OCI-LY7 (cell line): ENCODE data around the gene SPNS1. TPM values are rescaled to one million over a fixed set of nuclear protein-coding genes. Genes with fewer than 3 reads are reported as not detected.

Experiments
- BruUV-seq: library from RNA; stranded (reverse); fragments of 400-500 nt; replicated peaks from 2 replicates; lab custom pipeline; 2021; lab: Mats Ljungman, UMichigan
- CTCF ChIA-PET: fragments of 300-600 bp; sonication (Branson Sonifier 250); formaldehyde crosslinking; loops from one replicate; lab custom pipeline; 2022; ENCODE audit warnings: antibody characterized with exemption; ENCODE audit not compliant: unreplicated experiment; lab: Charles Lee
- POLR2A ChIA-PET: fragments of 300-600 bp; sonication (Branson Sonifier 250); formaldehyde crosslinking; loops from one replicate; lab custom pipeline; 2022; ENCODE audit warnings: antibody characterized with exemption; lab: Charles Lee
- DNase-seq: peaks from one replicate; pipeline ENCODE4 v3.0.0-alpha.2; 2015; ENCODE audit warnings: low spot score
- H2AFZ ChIP-seq: fragments of 200-600 bp; sonication (generic), shearing (Covaris generic); 2 replicates; pipeline ENCODE4 v1.6.1; 2014; ENCODE audit warnings: mild to moderate bottlenecking, antibody characterized with exemption, low read length, moderate library complexity
- H3K27ac ChIP-seq: fragments of 200-600 bp; sonication (generic); 2 replicates; pipeline ENCODE4 v1.5.1; 2014; ENCODE audit warnings: mixed run types, low read depth, mild to moderate bottlenecking, moderate library complexity, low read length, inconsistent platforms; ENCODE audit not compliant: poor library complexity, severe bottlenecking
- H3K36me3 ChIP-seq: fragments of 200-600 bp; sonication (generic); 2 replicates; pipeline ENCODE4 v1.6.1; 2014; ENCODE audit warnings: mild to moderate bottlenecking, antibody characterized with exemption, low read length, moderate library complexity, mixed read lengths; ENCODE audit not compliant: insufficient read depth
- H3K4me1 ChIP-seq: fragments of 200-600 bp; sonication (generic); 2 replicates; pipeline ENCODE4 v1.5.1; 2014; ENCODE audit warnings: mild to moderate bottlenecking, low read length; ENCODE audit not compliant: insufficient read depth, poor library complexity, severe bottlenecking
- H3K4me2 ChIP-seq: fragments of 200-600 bp; sonication (generic); 2 replicates; pipeline ENCODE4 v1.6.1; 2014; ENCODE audit warnings: mild to moderate bottlenecking, low read length
- H3K4me3 ChIP-seq: fragments of 200-600 bp; sonication (generic); 2 replicates; pipeline ENCODE4 v1.5.1; 2014; ENCODE audit warnings: mild to moderate bottlenecking, low read depth, low read length; ENCODE audit not compliant: poor library complexity, severe bottlenecking
- H3K79me2 ChIP-seq: fragments of 200-600 bp; sonication (generic); 2 replicates; pipeline ENCODE4 v1.6.1; 2016; ENCODE audit warnings: low read depth, mild to moderate bottlenecking, low read length, moderate library complexity, mixed read lengths; ENCODE audit not compliant: insufficient read depth
- H3K9me2 ChIP-seq: fragments of 200-600 bp; sonication (generic); 2 replicates; pipeline ENCODE4 v1.6.1; 2016; ENCODE audit warnings: mild to moderate bottlenecking, low read length, mixed read lengths; ENCODE audit not compliant: insufficient read depth
- H3K9me3 ChIP-seq: fragments of 200-600 bp; sonication (generic); 2 replicates; pipeline ENCODE4 v1.6.1; 2014; ENCODE audit warnings: mild to moderate bottlenecking, mixed run types, low read length, mixed read lengths
- H4K20me1 ChIP-seq: fragments of 200-600 bp; sonication (generic); 2 replicates; pipeline ENCODE4 v1.6.1; 2014; ENCODE audit warnings: mild to moderate bottlenecking, antibody characterized with exemption, low read length, moderate library complexity, mixed read lengths; ENCODE audit not compliant: insufficient read depth
- CTCF ChIP-seq: fragments of 200-600 bp; sonication (generic); conservative IDR thresholded peaks from 2 replicates; pipeline ENCODE4 v1.5.1; 2014; ENCODE audit warnings: mild to moderate bottlenecking, antibody characterized with exemption, low read length, moderate library complexity, mixed read lengths
- EZH2phosphoT487 ChIP-seq: fragments of 200-600 bp; sonication (generic); IDR thresholded peaks from 2 replicates; pipeline ENCODE4 v1.6.1; 2018; ENCODE audit warnings: low read depth, borderline replicate concordance, mild to moderate bottlenecking, mixed run types, antibody characterized with exemption, low read length, moderate library complexity, mixed read lengths
- intact Hi-C: fragments of 100-400 bp; cut with micrococcal nuclease; formaldehyde crosslinking; loops from one replicate; pipeline ENCODE4 v1.10.0; 2022; ENCODE audit not compliant: unreplicated experiment
- total RNA-seq, 2 experiments: library from RNA; depleted of rRNA in 1 of 2; stranded (reverse); fragments of >200 nt in 1 of 2; shearing (Covaris generic) in 1 of 2; gene quantifications; 2 replicates each; pipeline ENCODE4 v1.2.3, GENCODE V29; 2014 to 2022

SPNS1 gene
- total RNA-seq, 2 experiments from 2014 or later = 20.1 to 20.4 TPM

GRCh38 chr16:28987170-28987853 lies 12.7 kb downstream of the SPNS1 start:
- H3K9me3 ChIP-seq = 0 out of 2 replicates have a peak, but pooled peaks cover under 1% of the 10 kb centered on the region
- intact Hi-C loops = no loop called here
- H3K4me2 ChIP-seq = no peak overlapping the region
- peaks cover 17% of the 10 kb centered on the region for H3K4me1 ChIP-seq
- no peaks in the 10 kb centered on the region for H3K9me2 ChIP-seq
- H3K79me2 ChIP-seq = no peaks in the 10 kb centered on the region
- H4K20me1 ChIP-seq = no peaks in the 10 kb centered on the region
- CTCF ChIA-PET = no interaction called here
- DNase-seq = no peak
- H2AFZ ChIP-seq = no peak overlapping the region
- no peak overlapping the region for H3K4me3 ChIP-seq
- POLR2A ChIA-PET = interaction anchor here (0.9 kb wide), 1 partner anchor 13 kb away, joined by 4 read pairs; no protein-coding TSS in a partner anchor
- no peak for TF ChIP-seq CTCF
- TF ChIP-seq EZH2phosphoT487 = no peak
- no TSS peak for BruUV-seq
- H3K36me3 ChIP-seq = peaks cover 11% of the 10 kb centered on the region
- H3K27ac ChIP-seq = no peak overlapping the region

- H2AFZ ChIP-seq = no peak overlapping the region
- no peaks in the 10 kb centered on the region for H4K20me1 ChIP-seq
- no peak for DNase-seq
- POLR2A ChIA-PET = interaction anchor here (0.6 kb wide), 1 partner anchor 9 kb away, joined by 3 read pairs; no protein-coding TSS in a partner anchor
- TF ChIP-seq EZH2phosphoT487 (no peak), CTCF (no peak)
- no peak overlapping the region for H3K4me2 ChIP-seq
- intact Hi-C loops = no loop called here
- CTCF ChIA-PET = no interaction called here
- no peaks in the 10 kb centered on the region for H3K9me3 ChIP-seq
- no peak overlapping the region for H3K4me3 ChIP-seq
- no peak overlapping the region for H3K27ac ChIP-seq
- no peaks in the 10 kb centered on the region for H3K36me3 ChIP-seq
- peaks cover 14% of the 10 kb centered on the region for H3K4me1 ChIP-seq
- no TSS peak for BruUV-seq
- H3K79me2 ChIP-seq = no peaks in the 10 kb centered on the region
- H3K9me2 ChIP-seq = no peaks in the 10 kb centered on the region
These were observed 14.8 kb downstream of the SPNS1 start for GRCh38 chr16:28989363-28989762.

- H3K4me1 ChIP-seq = peaks cover 5% of the 10 kb centered on the region
- H3K79me2 ChIP-seq = no peaks in the 10 kb centered on the region
- no peak overlapping the region for H3K27ac ChIP-seq
- no peak overlapping the region for H2AFZ ChIP-seq
- H3K4me3 ChIP-seq = no peak overlapping the region
- no TSS peak for BruUV-seq
- TF ChIP-seq CTCF = no peak
- TF ChIP-seq EZH2phosphoT487 = no peak
- CTCF ChIA-PET = no interaction called here
- DNase-seq = no peak
- intact Hi-C loops = no loop called here
- POLR2A ChIA-PET = no interaction called here
- no peaks in the 10 kb centered on the region for H4K20me1 ChIP-seq
- no peaks in the 10 kb centered on the region for H3K36me3 ChIP-seq
- no peaks in the 10 kb centered on the region for H3K9me3 ChIP-seq
- no peak overlapping the region for H3K4me2 ChIP-seq
- no peaks in the 10 kb centered on the region for H3K9me2 ChIP-seq
These were observed 15.9 kb downstream of the SPNS1 start for GRCh38 chr16:28990375-28991040.
